HepG2 (cell line): ENCODE results near the gene CALCA. TPM values are rescaled to one million over a fixed set of nuclear protein-coding genes. Genes with fewer than 3 reads are reported as not detected.

Experiments
- ATAC-seq: fragments of 200-7000 bp; cut with Tn5 transposase; 3 replicates; pipeline ENCODE4 v1.9.1; 2020; ENCODE audit warnings: mild to moderate bottlenecking, moderate library complexity
- BruUV-seq: library from RNA; stranded (reverse); fragments of 400-500 nt; replicated peaks from 2 replicates; lab custom pipeline; 2021; lab: Mats Ljungman, UMichigan
- CTCF ChIA-PET: fragments of 300-600 bp; formaldehyde crosslinking; extraction: SDS; loops from one replicate; lab custom pipeline; 2021; ENCODE audit warnings: low total read pairs, inconsistent platforms, low intra/inter-chr PET ratio; lab: Yijun Ruan, JAX
- POLR2A ChIA-PET: fragments of 350-600 bp; sonication (Branson Sonifier 250); formaldehyde crosslinking; loops from one replicate; lab custom pipeline; 2020; ENCODE audit warnings: antibody characterized with exemption, inconsistent platforms; lab: Yijun Ruan, JAX
- DNase-seq: peaks from one replicate; pipeline ENCODE4 v3.0.0-alpha.2; 2015; ENCODE audit warnings: low spot score
- FAIRE-seq: peaks from 3 replicates; lab custom pipeline; 2011; peaks lifted over from hg19 to GRCh38; lab: Jason Lieb, UNC
- H2AFZ ChIP-seq: one replicate; pipeline ENCODE4 v1.6.1; 2011; ENCODE audit warnings: low read length, inconsistent platforms
- H3K27ac ChIP-seq: fragments of 300-600 bp; 3 replicates; pipeline ENCODE4 v1.8.0; 2011; ENCODE audit warnings: mixed run types, mild to moderate bottlenecking, mixed read lengths, low read length, inconsistent platforms; ENCODE audit not compliant: insufficient read depth; ENCODE audit errors: extremely low read length
- H3K27me3 ChIP-seq, 2 experiments: fragments of 200-600 bp in 1 of 2; 2 replicates in 1 of 2; 3 replicates in 1 of 2; pipeline versions ENCODE4 v1.6.0 to v1.8.0; 2011; ENCODE audit warnings: low read length in 2 of 2, mild to moderate bottlenecking in 2 of 2, moderate library complexity in 2 of 2, inconsistent platforms in 1 of 2; ENCODE audit not compliant: insufficient read depth in 2 of 2, control insufficient read depth in 1 of 2
- H3K36me3 ChIP-seq, 2 experiments: fragments of 200-600 bp in 1 of 2; replicated peaks in 1 of 2; 2 replicates in 1 of 2; 3 replicates in 1 of 2; pipeline versions ENCODE4 v1.5.1 to v1.8.0; 2011; ENCODE audit warnings: low read length in 2 of 2, inconsistent platforms in 1 of 2; ENCODE audit not compliant: insufficient read depth in 2 of 2, control insufficient read depth in 1 of 2
- H3K4me1 ChIP-seq: 2 replicates; pipeline ENCODE4 v1.5.1; 2012; ENCODE audit warnings: low read length, inconsistent platforms; ENCODE audit not compliant: insufficient read depth
- H3K4me2 ChIP-seq: 2 replicates; pipeline ENCODE4 v1.6.0; 2011; ENCODE audit warnings: low read depth, low read length, inconsistent platforms
- H3K4me3 ChIP-seq, 3 experiments: fragments of 200-600 bp in 1 of 3; sonication (generic), shearing (Covaris generic) in 1 of 3; replicated peaks in 1 of 3; 2 replicates each; pipeline ENCODE4 v1.5.1; 2011 to 2016; ENCODE audit warnings: low read length in 3 of 3, inconsistent platforms in 2 of 3, low read depth in 2 of 3, mild to moderate bottlenecking in 2 of 3, control low read depth in 1 of 3, mixed read lengths in 1 of 3; ENCODE audit not compliant: insufficient read depth in 1 of 3
- H3K79me2 ChIP-seq: one replicate; pipeline ENCODE4 v1.6.1; 2011; ENCODE audit warnings: low read length, inconsistent platforms; ENCODE audit not compliant: insufficient read depth
- H3K9ac ChIP-seq: 2 replicates; pipeline ENCODE4 v1.6.0; 2011; ENCODE audit warnings: mild to moderate bottlenecking, low read depth, low read length, inconsistent platforms; ENCODE audit not compliant: insufficient read depth
- H3K9me3 ChIP-seq: 2 replicates; pipeline ENCODE4 v1.5.1; 2012; ENCODE audit warnings: mild to moderate bottlenecking, low read length
- H4K20me1 ChIP-seq: 2 replicates; pipeline ENCODE4 v1.6.0; 2011; ENCODE audit warnings: inconsistent platforms, mild to moderate bottlenecking, low read length, moderate library complexity; ENCODE audit not compliant: insufficient read depth
- AFF4 ChIP-seq: sonication (generic); formaldehyde crosslinking; IDR thresholded peaks from 2 replicates; pipeline ENCODE4 v1.4.0; 2020; ENCODE audit warnings: missing genetic modification reagents
- FUBP1 ChIP-seq: sonication (generic); formaldehyde crosslinking; IDR thresholded peaks from 2 replicates; pipeline ENCODE4 v1.5.1; 2020; ENCODE audit warnings: missing genetic modification reagents, mild to moderate bottlenecking, borderline replicate concordance
- HCFC1 ChIP-seq: fragments of 150-350 bp; IDR thresholded peaks from 2 replicates; pipeline ENCODE4 v1.6.1; 2014; ENCODE audit warnings: low read depth, low read length
- IRF2 ChIP-seq: IDR thresholded peaks from 2 replicates; pipeline ENCODE4 v1.6.1; 2018; ENCODE audit warnings: missing genetic modification reagents, missing compliant biosample characterization
- ZFYVE20 ChIP-seq: sonication (generic); formaldehyde crosslinking; IDR thresholded peaks from 2 replicates; pipeline ENCODE4 v1.8.0; 2023; ENCODE audit warnings: low read depth, mild to moderate bottlenecking, moderate library complexity, missing genetic modification reagents, borderline replicate concordance
- ZNF784 ChIP-seq: sonication (generic); formaldehyde crosslinking; IDR thresholded peaks from 2 replicates; pipeline ENCODE4 v1.5.1; 2020; ENCODE audit warnings: missing genetic modification reagents, mild to moderate bottlenecking, borderline replicate concordance
- WGBS: methylation state at CpG from one replicate; pipeline ENCODE4 v1.1.6; 2017; ENCODE audit warnings: low lambda C conversion rate; 5-methylcytosine and 5-hydroxymethylcytosine counted together
- in situ Hi-C: cut with HindIII; loops from 2 replicates; pipeline ENCODE4 v1.10.0; 2017; ENCODE audit warnings: low pct_unique_long_range_greater_than_20kb; ENCODE audit not compliant: extremely low pct_ligation_motif_present
- intact Hi-C: fragments of 100-400 bp; cut with micrococcal nuclease; formaldehyde crosslinking; loops from one replicate; pipeline ENCODE4 v1.10.0; 2022; ENCODE audit not compliant: unreplicated experiment
- polyA plus RNA-seq, 8 experiments: library from polyadenylated mRNA; depleted of rRNA in 3 of 8; stranded (reverse) in 7 of 8; unstranded in 1 of 8; fragments of >200 nt; fragmentation: Illumina TruSeq in 4 of 8; extraction: Trizol in 4 of 8; gene quantifications; 2 replicates each; pipeline versions ENCODE4 v1.2.1 to v1.2.3, GENCODE V29; 2011 to 2016; ENCODE audit warnings: low read depth in 4 of 8, missing spikeins in 1 of 8, mixed read lengths in 1 of 8; ENCODE audit not compliant: insufficient read depth in 1 of 8
- total RNA-seq, 5 experiments: library from RNA; depleted of rRNA; stranded (reverse); fragments of >200 nt; fragmentation: Illumina TruSeq; extraction: Trizol; gene quantifications; 2 replicates each; pipeline ENCODE4 v1.2.3, GENCODE V29; 2016; ENCODE audit warnings: low read depth in 1 of 5
- TF ChIP-seq, protein P1 (sequence below): sonication (generic); formaldehyde crosslinking; IDR thresholded peaks from 2 replicates; pipeline ENCODE4 v1.8.1; 2022; ENCODE audit warnings: low read depth, mild to moderate bottlenecking, missing genetic modification reagents

CALCA gene
- total and polyA plus RNA-seq, 2 of the 13 experiments (the other 11 are each of a cell fraction or from before 2014, with no cell fraction given), result not detected

DNA sequence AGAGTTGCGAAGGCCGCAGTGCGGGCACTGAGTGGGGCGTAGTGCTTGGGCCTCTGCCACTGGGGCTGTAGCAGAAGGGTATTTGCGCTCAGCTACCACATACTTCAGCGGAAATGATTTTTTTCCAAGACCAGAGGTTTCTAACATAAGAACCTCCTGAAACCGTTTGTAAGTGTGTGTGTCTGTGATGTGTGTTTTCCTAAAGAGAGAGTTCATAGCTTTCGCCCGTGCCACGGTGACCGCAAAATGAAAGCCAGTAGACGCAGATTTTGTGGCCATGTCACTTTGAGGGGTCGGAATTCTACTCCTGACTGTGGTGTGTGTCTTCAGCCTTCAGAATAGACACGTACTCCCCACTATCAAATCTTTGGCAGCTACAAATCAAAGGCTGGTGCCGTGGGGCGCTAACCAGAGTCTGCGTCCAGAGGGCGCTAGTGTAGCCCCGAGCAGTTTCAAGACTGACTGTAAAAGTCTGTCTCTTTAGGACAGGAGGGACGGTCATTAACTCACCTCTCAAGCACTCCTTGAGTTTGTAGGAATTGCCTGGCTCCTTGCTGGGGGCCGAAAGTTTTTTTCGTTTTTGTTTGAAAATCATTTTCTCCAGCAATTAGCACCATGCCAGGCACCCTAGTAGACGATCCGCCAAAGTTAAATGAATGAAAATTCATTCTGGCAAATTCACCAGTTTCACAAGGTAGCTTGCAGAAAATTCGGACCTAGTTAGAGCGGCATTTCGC is 2.5 kb upstream of the CALCA start (continued):
- no peak for TF ChIP-seq AFF4 (CRISPR knock-in tag)
- no peak for TF ChIP-seq ZFYVE20 (CRISPR knock-in tag)

GRCh38 chr11:14973621-14974514 is 1.7 kb upstream of the CALCA start:
- FAIRE-seq (no peak), DNase-seq (no peak), ATAC-seq (no peak)
- CTCF ChIA-PET, result no interaction called here
- BruUV-seq, result no TSS peak
- Histone ChIP-seq H3K79me2 (no peaks in the 10 kb centered on the region), H3K27ac (no peak overlapping the region), H3K27me3 (peaks cover 2 to 41% of the 10 kb centered on the region in 2 experiments; a peak in 4 of 5 replicates), H3K9ac (no peak overlapping the region), H3K4me3 (no peak overlapping the region), H4K20me1 (no peaks in the 10 kb centered on the region), H2AFZ (no peak overlapping the region), H3K9me3 (no peaks in the 10 kb centered on the region), H3K4me1 (no peaks in the 10 kb centered on the region), H3K36me3 (no peaks in the 10 kb centered on the region), H3K4me2 (no peak overlapping the region; the same call in 1 of the 2 replicates)
- intact Hi-C loops (loop anchor here (1.0 kb wide), 1 partner anchor 101 kb away; no protein-coding TSS in a partner anchor), in situ Hi-C loops (no loop called here)
- whole genome bisulfite sequencing, result 60% methylated on average over 38 of the region's 64 CpGs
- POLR2A ChIA-PET, result no interaction called here
- TF ChIP-seq, protein P1, sequence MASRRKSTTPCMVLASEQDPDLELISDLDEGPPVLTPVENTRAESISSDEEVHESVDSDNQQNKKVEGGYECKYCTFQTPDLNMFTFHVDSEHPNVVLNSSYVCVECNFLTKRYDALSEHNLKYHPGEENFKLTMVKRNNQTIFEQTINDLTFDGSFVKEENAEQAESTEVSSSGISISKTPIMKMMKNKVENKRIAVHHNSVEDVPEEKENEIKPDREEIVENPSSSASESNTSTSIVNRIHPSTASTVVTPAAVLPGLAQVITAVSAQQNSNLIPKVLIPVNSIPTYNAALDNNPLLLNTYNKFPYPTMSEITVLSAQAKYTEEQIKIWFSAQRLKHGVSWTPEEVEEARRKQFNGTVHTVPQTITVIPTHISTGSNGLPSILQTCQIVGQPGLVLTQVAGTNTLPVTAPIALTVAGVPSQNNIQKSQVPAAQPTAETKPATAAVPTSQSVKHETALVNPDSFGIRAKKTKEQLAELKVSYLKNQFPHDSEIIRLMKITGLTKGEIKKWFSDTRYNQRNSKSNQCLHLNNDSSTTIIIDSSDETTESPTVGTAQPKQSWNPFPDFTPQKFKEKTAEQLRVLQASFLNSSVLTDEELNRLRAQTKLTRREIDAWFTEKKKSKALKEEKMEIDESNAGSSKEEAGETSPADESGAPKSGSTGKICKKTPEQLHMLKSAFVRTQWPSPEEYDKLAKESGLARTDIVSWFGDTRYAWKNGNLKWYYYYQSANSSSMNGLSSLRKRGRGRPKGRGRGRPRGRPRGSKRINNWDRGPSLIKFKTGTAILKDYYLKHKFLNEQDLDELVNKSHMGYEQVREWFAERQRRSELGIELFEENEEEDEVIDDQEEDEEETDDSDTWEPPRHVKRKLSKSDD (CRISPR knock-in tag), result no peak
- TF ChIP-seq FUBP1 (CRISPR knock-in tag) (no peak), IRF2 (CRISPR knock-in tag) (no peak), ZNF784 (CRISPR knock-in tag) (no peak), HCFC1 (no peak)
